ENCODE measurements around the gene ZDHHC4.
"Not testable (repeated sequence)": the region's sequence is repeated elsewhere in the genome, so short reads cannot be mapped to it uniquely, and the experiment has no call there.

Gene ZDHHC4

DNA sequence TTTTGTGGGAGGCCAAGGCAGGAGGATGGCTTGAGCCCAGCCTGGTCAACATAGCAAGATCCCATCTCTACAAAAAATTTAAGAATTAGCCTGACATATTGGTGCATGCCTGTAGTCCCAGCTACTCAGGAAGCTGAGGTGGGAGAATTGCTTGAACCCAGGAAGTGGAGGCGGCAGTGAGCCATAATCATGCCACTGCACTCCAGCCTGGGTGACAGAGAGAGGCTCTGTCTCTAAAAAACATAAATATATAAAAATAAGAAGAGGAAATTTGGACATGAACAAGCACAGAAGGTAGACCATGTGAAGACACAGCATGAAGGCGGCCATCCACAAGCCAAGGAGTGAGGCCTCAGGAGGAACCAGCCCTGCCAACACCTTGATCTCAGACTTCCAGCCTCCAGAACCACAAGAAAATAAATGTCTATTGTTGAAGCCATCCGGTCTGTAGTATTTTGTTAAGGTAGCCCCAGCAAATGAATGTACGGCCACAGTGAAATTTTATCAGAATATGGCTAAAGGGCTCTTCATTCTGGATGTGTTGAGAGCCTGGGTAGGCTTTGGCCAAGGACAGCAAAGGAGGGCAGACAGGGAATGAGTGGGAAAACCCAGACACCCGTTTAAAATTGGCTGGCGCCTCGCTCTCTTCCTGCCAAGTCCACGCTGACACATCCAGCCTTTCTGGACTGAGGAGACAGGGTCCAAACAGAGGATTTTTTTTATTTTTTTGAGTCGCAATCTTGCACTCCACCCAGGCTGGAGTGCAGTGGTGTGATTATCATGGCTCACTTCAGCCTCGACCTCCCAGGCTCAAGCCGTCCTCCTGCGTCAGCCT lies 13.1 kb upstream of the ZDHHC4 start:
- DNase-seq = no peak

DNA sequence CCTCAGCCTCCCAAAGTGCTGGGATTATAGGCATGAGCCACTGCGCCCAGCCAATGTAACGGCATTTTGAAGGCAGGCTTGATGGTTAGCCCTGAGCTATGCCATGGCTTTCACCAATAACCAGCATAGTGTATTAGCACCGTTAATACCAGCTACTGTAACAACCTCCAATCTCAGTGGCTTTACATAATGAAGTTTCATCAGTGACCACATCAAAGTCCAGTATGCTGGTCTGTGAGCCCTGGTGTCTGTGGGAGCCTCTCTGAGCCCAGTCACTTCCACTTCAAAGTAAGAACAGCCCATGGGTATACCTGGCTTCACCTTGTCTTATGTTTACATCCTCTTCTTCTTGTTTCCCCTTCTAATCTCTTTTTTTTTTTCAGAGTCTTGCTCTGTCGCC lies 11.6 kb upstream of the ZDHHC4 start:
- DNase-seq = no peak

DNA sequence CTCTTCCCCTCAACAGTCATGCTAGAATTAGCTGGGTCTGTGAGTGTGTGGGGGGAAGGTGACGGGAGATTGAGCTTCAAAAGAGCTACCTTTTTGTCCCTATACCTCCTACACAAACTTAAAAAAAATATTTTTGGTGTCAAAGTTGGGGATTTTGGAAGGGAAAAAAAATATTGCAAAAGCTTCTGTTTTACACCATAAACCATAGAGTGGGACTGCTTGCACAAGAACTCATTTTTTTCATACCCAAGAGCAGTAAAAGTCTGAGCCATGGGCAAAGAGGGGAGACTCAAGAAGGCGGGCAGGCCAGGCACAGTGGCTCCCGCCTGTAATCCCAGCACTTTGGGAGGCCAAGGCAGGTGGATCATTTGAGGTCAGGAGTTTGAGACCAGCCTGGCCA lies 9.4 kb upstream of the ZDHHC4 start:
- DNase-seq = no peak

DNA sequence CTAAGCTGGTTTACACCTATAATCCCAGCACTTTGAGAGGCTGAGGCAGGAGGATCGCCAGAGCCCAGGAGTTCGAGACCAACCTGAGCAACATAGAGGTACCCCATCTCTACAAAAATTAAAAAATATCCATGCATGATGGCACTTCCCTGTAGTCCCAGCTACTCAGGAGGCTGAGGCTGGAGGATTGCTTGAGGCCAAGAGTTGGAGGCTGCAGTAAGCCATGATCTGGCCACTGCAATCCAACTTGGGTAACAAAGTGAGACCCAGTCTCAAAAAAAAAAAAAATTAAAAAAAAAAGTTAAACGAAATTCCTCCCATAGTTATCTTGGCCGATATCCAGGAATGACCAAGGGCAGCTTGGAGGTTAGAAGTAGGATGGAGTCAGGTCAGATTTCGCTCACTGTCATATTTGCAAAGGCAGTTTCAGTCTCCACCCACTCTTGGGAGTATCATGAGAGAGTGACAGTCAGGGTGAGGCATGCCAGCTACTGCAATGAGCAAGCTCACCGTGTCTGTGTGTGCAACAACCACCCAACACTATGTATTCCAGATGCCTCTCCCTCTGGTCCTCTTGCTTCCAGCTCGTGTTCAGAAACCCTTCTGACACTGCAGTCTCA lies 6.0 kb upstream of the ZDHHC4 start:
- DNase-seq = no peak

DNA sequence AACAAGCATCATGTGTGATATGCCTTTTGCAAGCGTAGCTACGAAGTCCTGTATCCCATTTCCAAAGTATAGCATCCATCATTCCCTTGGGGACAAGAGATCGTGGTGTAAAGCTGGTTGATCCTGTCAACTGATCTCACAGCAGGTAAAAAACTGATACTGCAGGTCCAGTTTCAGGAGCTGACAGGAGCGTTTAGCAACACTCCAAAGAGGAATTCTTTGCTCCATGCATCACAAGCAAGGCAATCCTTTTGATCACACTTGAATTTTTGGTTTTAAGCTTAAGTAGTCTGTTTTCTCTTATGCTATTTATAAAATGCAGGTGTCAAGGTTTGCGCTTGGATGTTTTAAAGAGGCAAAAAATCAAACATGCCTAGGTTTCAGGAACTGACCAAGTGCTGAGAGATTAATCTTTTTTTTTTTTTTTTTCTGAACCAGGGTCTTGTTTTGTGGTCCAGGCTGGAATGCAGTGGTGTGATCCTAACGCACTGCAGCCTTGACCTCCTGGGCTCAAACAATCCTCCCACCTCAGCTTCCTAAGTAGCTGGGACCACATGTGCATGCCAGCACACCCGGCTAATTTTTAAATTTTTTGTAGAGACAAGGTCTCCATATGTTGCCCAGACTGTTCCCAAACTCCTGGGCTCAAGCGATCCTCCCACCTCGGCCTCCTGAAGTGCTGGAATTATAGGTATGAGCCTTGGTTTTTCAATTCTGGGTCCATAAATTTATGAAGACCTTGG lies 1.8 kb upstream of the ZDHHC4 start:
- no peak for DNase-seq

DNA sequence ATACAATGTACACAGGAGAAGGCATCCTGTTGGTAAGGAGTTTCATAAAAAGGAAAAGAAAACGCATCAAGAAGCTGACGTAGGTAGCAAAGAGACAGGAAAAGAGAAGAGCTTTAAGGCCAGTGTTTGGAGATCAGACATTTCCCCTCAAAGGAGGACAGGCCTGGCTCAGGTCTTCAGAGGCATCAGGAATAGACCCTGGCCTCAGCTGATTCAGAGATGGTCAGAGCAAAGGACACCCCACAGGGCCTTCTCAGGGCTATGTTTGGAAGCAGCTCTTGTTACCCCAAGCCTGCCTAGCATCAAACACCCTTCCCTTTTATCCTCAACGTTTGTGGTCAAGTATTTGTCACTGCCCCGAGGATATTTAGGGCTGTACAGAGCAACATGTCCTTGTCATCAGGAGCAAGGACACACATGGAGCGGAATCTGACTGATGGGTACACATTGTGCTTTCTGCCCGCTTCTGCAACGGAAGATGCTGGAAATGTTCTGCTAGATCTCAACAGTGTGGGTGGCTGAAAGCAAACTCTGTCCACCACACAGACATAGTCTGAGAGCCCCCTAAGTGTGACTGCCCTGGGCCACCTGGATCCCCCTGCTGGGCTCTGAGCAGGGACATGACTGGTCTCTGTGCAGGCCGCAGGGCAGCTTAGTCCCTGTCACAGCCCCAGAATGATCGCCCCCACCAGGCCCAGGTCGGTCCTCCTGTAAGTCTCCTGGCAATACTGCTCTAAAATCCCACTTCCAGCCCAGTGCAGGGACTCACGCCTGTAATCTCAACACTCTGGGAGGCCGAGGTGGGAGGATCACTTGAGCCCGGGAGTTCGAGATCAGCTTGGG lies 1.0 kb upstream of the ZDHHC4 start:
- no peak for DNase-seq

DNA sequence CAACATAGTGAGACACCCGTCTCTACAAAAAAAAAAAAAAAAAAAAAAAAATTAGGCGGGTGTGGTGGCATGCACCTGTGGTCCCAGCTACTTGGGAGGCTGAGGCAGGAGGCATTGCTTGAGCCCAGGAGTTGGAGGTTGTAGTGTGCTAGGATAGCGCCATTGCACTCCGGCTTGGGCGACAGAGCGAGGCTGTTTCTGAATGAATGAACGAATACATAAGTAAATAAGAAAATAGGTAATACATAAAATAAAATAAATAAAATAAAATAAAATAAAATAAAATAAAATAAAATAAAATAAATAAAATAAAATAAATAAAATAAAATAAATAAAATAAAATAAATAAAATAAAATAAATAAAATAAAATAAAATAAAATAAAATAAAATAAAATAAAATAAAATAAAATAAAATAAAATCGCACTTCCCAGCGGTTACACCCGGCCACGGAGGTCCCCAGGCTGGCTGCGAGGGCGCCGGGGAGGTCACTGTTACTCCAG lies 336 bp upstream of the ZDHHC4 start:
- not testable (repeated sequence) for DNase-seq

- no peak for DNase-seq
Observed at GRCh38 chr7:6578114-6579084, 1.1 kb downstream of the ZDHHC4 start.

- DNase-seq = no peak
Observed at GRCh38 chr7:6579446-6579845, 2.2 kb downstream of the ZDHHC4 start.

DNA sequence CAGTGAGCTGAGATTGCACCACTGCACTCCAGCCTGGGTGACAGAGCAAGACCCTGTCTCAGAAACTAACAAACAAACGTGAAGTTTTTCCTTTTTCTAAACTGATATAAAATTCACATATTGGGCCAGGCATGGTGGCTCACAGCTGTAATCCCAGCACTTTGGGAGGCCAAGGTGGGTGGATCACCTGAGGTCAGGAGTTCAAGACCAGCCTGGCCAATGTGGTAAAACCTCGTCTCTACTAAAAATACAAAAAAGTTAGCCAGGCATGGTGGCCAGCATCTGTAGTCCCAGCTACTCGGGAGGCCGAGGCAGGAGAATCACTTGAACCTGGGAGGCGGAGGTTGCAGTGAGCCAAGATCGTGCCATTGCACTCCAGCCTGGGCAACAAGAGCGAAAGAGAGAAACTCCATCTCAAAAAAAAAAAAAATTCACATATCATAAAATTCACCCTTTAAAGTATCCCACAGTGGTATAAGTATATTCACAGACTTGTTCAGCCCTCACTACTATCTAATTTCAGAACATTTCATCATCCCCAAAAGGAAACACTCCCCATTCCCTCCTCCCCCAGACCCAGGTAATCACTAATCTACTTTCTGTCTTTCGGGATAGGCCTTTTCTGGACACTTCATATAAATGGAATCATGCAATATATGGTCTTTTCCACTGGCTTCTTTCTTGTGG lies 8.6 kb downstream of the ZDHHC4 start:
- DNase-seq = not testable (repeated sequence)

DNA sequence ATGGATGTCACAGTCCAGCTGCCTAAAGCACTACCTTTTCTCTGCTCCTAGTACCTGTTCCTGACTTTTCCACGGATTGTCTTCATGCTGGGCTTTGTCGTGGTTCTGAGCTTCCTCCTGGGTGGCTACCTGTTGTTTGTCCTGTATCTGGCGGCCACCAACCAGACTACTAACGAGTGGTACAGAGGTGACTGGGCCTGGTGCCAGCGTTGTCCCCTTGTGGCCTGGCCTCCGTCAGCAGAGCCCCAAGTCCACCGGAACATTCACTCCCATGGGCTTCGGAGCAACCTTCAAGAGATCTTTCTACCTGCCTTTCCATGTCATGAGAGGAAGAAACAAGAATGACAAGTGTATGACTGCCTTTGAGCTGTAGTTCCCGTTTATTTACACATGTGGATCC lies 11.3 kb downstream of the ZDHHC4 start:
- DNase-seq = no peak

- DNase-seq = no peak
Observed at GRCh38 chr7:6589151-6589828, 12.0 kb downstream of the ZDHHC4 start.

GRCh38 chr7:6589829-6590644 lies 12.8 kb downstream of the ZDHHC4 start, which contains the start of gene INTS15:
TSS of gene INTS15 (plus strand) at chr7:6590021. CDS start at chr7:6590284, 263 bp downstream.
- peak; percentile 59 to 81 (median 65) for DNase-seq

DNA sequence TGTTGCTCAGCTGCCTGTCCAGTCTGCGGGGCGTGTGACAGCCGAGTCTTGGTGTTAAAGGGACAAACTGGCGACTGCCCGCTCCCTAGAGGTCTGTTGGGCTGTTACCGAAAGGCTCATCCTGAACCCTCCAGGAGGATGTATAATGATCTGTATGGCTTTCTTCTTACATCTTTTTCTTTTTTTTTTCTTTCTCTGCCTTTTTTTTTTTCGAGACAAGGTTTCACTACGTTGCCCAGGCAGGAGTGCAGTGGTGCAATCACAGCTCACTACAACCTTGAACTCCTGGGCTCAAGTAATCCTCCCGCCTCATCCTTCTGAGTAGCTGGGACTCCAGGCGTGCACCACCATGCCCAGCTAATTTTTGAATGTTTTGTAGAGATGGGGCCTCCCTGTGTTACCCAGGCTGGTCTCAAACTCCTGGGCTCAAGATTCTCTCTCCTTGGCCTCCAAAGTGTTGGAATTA lies 13.4 kb downstream of the ZDHHC4 start:
- no peak for DNase-seq

- DNase-seq = no peak
Observed at GRCh38 chr7:6600093-6600492, 22.8 kb downstream of the ZDHHC4 start.

DNA sequence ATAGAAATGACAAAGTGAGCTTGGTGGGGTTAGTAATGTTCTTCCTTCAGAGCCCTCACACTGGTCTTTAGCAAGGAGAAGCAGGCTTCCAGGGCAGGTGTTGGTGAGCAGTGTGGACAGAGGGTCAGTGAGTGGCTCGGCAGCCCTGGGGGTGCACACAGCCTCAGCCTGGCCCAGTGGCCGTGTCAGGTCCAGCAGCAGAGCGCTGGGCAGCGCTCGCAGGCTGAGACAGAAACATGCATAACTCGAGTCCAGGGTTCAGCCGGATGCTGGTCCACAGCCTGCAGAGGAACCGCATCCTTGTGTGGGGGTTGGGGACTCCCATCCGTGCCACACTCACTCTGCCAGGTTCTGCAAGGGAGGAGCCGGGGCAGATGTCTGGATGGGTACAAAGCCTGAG lies 27.2 kb downstream of the ZDHHC4 start:
- no peak for DNase-seq

- no peak for DNase-seq
Observed at GRCh38 chr7:6606866-6607583, 29.8 kb downstream of the ZDHHC4 start.

DNA sequence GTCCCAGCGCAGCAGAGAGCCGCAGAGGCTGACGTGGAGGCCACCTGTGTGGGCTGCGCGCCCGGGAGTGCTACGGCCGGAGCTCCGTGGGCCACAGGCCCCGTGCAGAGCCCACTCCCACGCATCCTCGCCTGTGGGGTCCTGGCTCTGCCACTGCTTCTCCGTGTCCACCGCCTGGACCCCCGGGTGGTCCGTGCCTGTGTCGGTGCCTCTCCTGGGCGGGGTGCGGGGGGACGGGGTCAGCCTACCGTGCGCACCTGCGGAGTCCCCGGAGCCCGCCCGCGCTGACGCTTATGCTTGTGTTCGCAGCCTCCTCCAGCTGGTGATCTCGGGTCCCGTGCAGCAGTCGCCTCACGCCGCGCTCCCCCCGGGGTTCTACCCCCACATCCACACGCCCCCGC lies 30.4 kb downstream of the ZDHHC4 start:
- no peak for DNase-seq
